Gastrocnemius medialis (tissue), 4 donors: ENCODE data around the gene PPT1.

Source experiments
- CTCF ChIP-seq, 5 experiments: fragments of 450-650 bp in 3 of 5; fragments of 200-600 bp in 2 of 5; sonication (generic) in 2 of 5; IDR thresholded peaks in 4 of 5; conservative IDR thresholded peaks in 1 of 5; 1 replicate in 4 of 5; 2 replicates in 1 of 5; pipeline ENCODE4 v1.5.1; 2016 to 2019; ENCODE audit warnings: antibody characterized with exemption in 5 of 5, mild to moderate bottlenecking in 3 of 5, moderate library complexity in 3 of 5
- POLR2A ChIP-seq, 2 donors: fragments of 450-650 bp; IDR thresholded peaks; one replicate each; pipeline ENCODE4 v1.6.1; 2017; ENCODE audit warnings: antibody characterized with exemption in 2 of 2, mild to moderate bottlenecking in 2 of 2, moderate library complexity in 2 of 2

- TF ChIP-seq CTCF (IDR thresholded peaks at IDR 0.05 in 4 of 5, conservative IDR thresholded peaks at IDR 0.05 in 1 of 5) (no peak), POLR2A (IDR thresholded peaks at IDR 0.05) (no peak)
Measured at GRCh38 chr1:40059960-40060750, 36.9 kb downstream of the PPT1 start.
